Fibroblast of lung (primary cell): Measurements from ENCODE around the gene ITGAD. TPM values are rescaled to one million over a fixed set of nuclear protein-coding genes. Genes with fewer than 3 reads are reported as not detected.

Source experiments
- DNase-seq, 2 donors: peaks; one replicate each; pipeline versions ENCODE4 v3.0.0 to v3.0.0-alpha.2; 2010; ENCODE audit warnings: low read depth in 2 of 2
- H2AFZ ChIP-seq: 2 replicates; pipeline ENCODE4 v1.5.1; 2012; ENCODE audit warnings: low read length, control low read depth, inconsistent platforms
- H3K27ac ChIP-seq: 2 replicates; pipeline ENCODE4 v1.5.1; 2011; ENCODE audit warnings: low read length, control low read depth; ENCODE audit not compliant: insufficient read depth
- H3K27me3 ChIP-seq: 2 replicates; pipeline ENCODE4 v1.5.1; 2011; ENCODE audit warnings: mild to moderate bottlenecking, low read length; ENCODE audit not compliant: control insufficient read depth, insufficient read depth
- H3K36me3 ChIP-seq: 2 replicates; pipeline ENCODE4 v1.5.1; 2011; ENCODE audit warnings: low read length; ENCODE audit not compliant: control insufficient read depth, insufficient read depth
- H3K4me1 ChIP-seq: 2 replicates; pipeline ENCODE4 v1.5.1; 2011; ENCODE audit warnings: low read length; ENCODE audit not compliant: control insufficient read depth, insufficient read depth; ENCODE audit errors: extremely low read depth
- H3K4me2 ChIP-seq: 2 replicates; pipeline ENCODE4 v1.5.1; 2011; ENCODE audit warnings: low read length, control low read depth; ENCODE audit not compliant: insufficient read depth; ENCODE audit errors: extremely low read depth
- H3K4me3 ChIP-seq, 4 experiments: fragments of 200-600 bp in 1 of 4; sonication (generic) in 1 of 4; replicated peaks in 1 of 4; 2 replicates each; pipeline ENCODE4 v1.5.1; 2011 to 2016; ENCODE audit warnings: low read length in 4 of 4, low read depth in 3 of 4, mild to moderate bottlenecking in 3 of 4, control low read depth in 2 of 4, inconsistent platforms in 1 of 4, mixed read lengths in 1 of 4; ENCODE audit not compliant: insufficient read depth in 1 of 4; ENCODE audit errors: control extremely low read depth in 1 of 4
- H3K79me2 ChIP-seq: 2 replicates; pipeline ENCODE4 v1.5.1; 2012; ENCODE audit warnings: mild to moderate bottlenecking, low read length, inconsistent platforms; ENCODE audit not compliant: control insufficient read depth, insufficient read depth
- H3K9ac ChIP-seq: 2 replicates; pipeline ENCODE4 v1.5.1; 2011; ENCODE audit warnings: mild to moderate bottlenecking, low read length, control low read depth; ENCODE audit not compliant: insufficient read depth
- H3K9me3 ChIP-seq: 2 replicates; pipeline ENCODE4 v1.5.1; 2012; ENCODE audit warnings: low read depth, low read length; ENCODE audit not compliant: control insufficient read depth, insufficient read depth
- H4K20me1 ChIP-seq: 2 replicates; pipeline ENCODE4 v1.5.1; 2011; ENCODE audit warnings: low read length; ENCODE audit not compliant: control insufficient read depth, insufficient read depth; ENCODE audit errors: extremely low read depth
- CTCF ChIP-seq, 2 donors: IDR thresholded peaks in 1 of 2; conservative IDR thresholded peaks in 1 of 2; 1 replicate in 1 of 2; 2 replicates in 1 of 2; pipeline ENCODE4 v1.5.1; 2011 to 2012; ENCODE audit warnings: low read length in 2 of 2, control low read depth in 1 of 2, inconsistent platforms in 1 of 2, low read depth in 1 of 2, mild to moderate bottlenecking in 1 of 2
- EZH2 ChIP-seq: IDR thresholded peaks from 2 replicates; pipeline ENCODE4 v1.5.1; 2012; ENCODE audit warnings: low read length, control low read depth, mild to moderate bottlenecking; ENCODE audit errors: missing control alignments
- polyA plus RNA-seq, 2 donors: library from polyadenylated mRNA; depleted of rRNA in 1 of 2; stranded (reverse) in 1 of 2; unstranded in 1 of 2; fragments of >200 nt; gene quantifications; 2 replicates each; pipeline ENCODE4 v1.2.1, GENCODE V29; 2011 to 2012; ENCODE audit warnings: missing spikeins in 1 of 2
- total RNA-seq: library from RNA; depleted of rRNA; stranded (reverse); fragments of >200 nt; gene quantifications from 2 replicates; pipeline ENCODE4 v1.2.1, GENCODE V29; 2014

The ITGAD gene
- total and polyA plus RNA-seq, 2 donors (not counting 1 experiment from before 2014, with no cell fraction given) = not detected

GRCh38 chr16:31367853-31368252, 25.3 kb upstream of the ITGAD start:
- Histone ChIP-seq H3K9me3 (no peaks in the 10 kb centered on the region), H4K20me1 (no peaks in the 10 kb centered on the region), H3K79me2 (no peaks in the 10 kb centered on the region), H3K9ac (no peak overlapping the region), H3K4me3 (no peak overlapping the region), H2AFZ (no peak overlapping the region), H3K27me3 (no peaks in the 10 kb centered on the region), H3K4me1 (no peaks in the 10 kb centered on the region), H3K36me3 (no peaks in the 10 kb centered on the region), H3K27ac (no peak overlapping the region), H3K4me2 (no peak overlapping the region)
- no peak for DNase-seq
- TF ChIP-seq EZH2 (no peak), CTCF (conservative IDR thresholded peaks at IDR 0.05 in 1 of 2, IDR thresholded peaks at IDR 0.05 in 1 of 2; ENCODE audit: low read depth in 1 of 2, low read length in 2 of 2) (no peak)

- Histone ChIP-seq H3K27me3 (no peaks in the 10 kb centered on the region), H3K79me2 (no peaks in the 10 kb centered on the region), H3K4me2 (no peak overlapping the region), H3K9me3 (no peaks in the 10 kb centered on the region), H3K9ac (no peak overlapping the region), H4K20me1 (no peaks in the 10 kb centered on the region), H2AFZ (no peak overlapping the region), H3K4me3 (no peak overlapping the region), H3K36me3 (no peaks in the 10 kb centered on the region), H3K27ac (no peak overlapping the region), H3K4me1 (no peaks in the 10 kb centered on the region)
- no peak for TF ChIP-seq CTCF (conservative IDR thresholded peaks at IDR 0.05 in 1 of 2, IDR thresholded peaks at IDR 0.05 in 1 of 2; ENCODE audit: low read depth in 1 of 2, low read length in 2 of 2)
- no peak for TF ChIP-seq EZH2
- DNase-seq = no peak
These were observed 22.1 kb upstream of the ITGAD start for GRCh38 chr16:31371008-31371407.

- H2AFZ ChIP-seq = no peak overlapping the region
- H3K9me3 ChIP-seq = no peaks in the 10 kb centered on the region
- H3K36me3 ChIP-seq = no peaks in the 10 kb centered on the region
- no peak overlapping the region for H3K9ac ChIP-seq
- no peaks in the 10 kb centered on the region for H3K79me2 ChIP-seq
- no peaks in the 10 kb centered on the region for H4K20me1 ChIP-seq
- H3K4me1 ChIP-seq = no peaks in the 10 kb centered on the region
- no peaks in the 10 kb centered on the region for H3K27me3 ChIP-seq
- H3K4me2 ChIP-seq = no peak overlapping the region
- TF ChIP-seq EZH2 = no peak
- TF ChIP-seq CTCF (conservative IDR thresholded peaks at IDR 0.05 in 1 of 2, IDR thresholded peaks at IDR 0.05 in 1 of 2; ENCODE audit: low read depth in 1 of 2, low read length in 2 of 2) = no peak
- no peak overlapping the region for H3K27ac ChIP-seq
- no peak overlapping the region for H3K4me3 ChIP-seq
- no peak for DNase-seq
These were observed 21.3 kb upstream of the ITGAD start for GRCh38 chr16:31371619-31372484.
